GM21423 (cell line): Measurements from ENCODE around the gene PLEKHA8.

ENCODE experiments used
- ATAC-seq: cut with Tn5 transposase; IDR thresholded peaks from one replicate; pipeline ENCODE4 v1.9.1; 2021; ENCODE audit warnings: mild to moderate bottlenecking, moderate library complexity; ENCODE audit not compliant: unreplicated experiment

The PLEKHA8 gene, protein sequence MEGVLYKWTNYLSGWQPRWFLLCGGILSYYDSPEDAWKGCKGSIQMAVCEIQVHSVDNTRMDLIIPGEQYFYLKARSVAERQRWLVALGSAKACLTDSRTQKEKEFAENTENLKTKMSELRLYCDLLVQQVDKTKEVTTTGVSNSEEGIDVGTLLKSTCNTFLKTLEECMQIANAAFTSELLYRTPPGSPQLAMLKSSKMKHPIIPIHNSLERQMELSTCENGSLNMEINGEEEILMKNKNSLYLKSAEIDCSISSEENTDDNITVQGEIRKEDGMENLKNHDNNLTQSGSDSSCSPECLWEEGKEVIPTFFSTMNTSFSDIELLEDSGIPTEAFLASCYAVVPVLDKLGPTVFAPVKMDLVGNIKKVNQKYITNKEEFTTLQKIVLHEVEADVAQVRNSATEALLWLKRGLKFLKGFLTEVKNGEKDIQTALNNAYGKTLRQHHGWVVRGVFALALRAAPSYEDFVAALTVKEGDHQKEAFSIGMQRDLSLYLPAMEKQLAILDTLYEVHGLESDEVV

GRCh38 chr7:30028216-30028748, at the start of gene PLEKHA8:
TSS of gene PLEKHA8 (plus strand) at chr7:30028412. CDS start at chr7:30028763, 351 bp downstream.
- peak; percentile 42 for ATAC-seq

DNA sequence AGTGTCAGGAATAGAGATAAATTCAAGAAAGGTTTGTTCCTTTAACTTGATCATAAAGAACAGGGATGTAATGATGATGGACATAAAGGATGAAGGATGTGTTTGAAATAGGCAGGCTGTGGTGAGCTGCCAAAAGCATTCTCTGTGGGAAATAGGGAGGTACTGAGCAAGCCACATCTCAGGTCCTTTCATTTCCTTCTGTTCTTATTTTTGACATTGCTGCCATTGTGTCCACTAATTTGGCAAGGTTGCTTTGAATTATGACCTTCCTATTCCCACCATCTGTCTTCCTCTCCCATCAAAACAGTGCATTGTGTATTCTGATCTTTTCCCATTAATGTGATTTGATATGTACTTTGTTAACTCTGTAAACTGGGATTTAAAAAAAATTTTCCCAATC, 48.1 kb upstream of the PLEKHA8 start:
- no peak for ATAC-seq

- ATAC-seq, result no peak
Observed at GRCh38 chr7:29987083-29987482, 41.1 kb upstream of the PLEKHA8 start.

DNA sequence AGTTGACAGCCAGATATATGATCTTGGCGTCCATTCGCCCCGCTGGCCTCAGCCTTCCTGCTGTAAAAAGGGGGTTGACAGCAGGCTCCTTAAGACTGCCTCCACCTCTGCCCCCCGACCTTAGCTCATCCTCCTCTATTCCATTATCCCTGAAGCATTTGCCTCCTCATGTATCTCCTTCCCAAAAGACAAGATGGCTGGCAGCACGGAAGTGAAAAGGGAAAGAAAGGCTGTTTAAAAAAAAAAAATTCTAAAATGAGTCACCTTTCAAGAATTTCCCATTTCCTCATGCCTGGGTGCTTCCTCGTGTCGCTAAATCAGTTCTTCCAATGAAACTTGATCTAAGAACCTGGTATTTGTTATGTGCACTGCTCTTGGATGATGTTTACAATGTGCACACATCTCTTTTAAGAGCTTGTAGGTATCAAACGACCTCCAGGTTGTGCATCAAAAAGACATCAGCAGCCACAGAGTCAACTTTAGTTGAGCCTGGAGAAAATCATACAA, 40.3 kb upstream of the PLEKHA8 start:
- no peak for ATAC-seq

- peak; percentile 37 for ATAC-seq
Observed at GRCh38 chr7:29988424-29989256, 39.6 kb upstream of the PLEKHA8 start.

GRCh38 chr7:29989257-29989995, 38.8 kb upstream of the PLEKHA8 start, which contains the start of gene SCRN1:
TSS of gene SCRN1 (minus strand) at chr7:29989801. CDS start at chr7:29969067, 20,734 bp downstream.
- peak; percentile 26 for ATAC-seq

GRCh38 chr7:29990931-29991330, 37.3 kb upstream of the PLEKHA8 start:
- no peak for ATAC-seq

DNA sequence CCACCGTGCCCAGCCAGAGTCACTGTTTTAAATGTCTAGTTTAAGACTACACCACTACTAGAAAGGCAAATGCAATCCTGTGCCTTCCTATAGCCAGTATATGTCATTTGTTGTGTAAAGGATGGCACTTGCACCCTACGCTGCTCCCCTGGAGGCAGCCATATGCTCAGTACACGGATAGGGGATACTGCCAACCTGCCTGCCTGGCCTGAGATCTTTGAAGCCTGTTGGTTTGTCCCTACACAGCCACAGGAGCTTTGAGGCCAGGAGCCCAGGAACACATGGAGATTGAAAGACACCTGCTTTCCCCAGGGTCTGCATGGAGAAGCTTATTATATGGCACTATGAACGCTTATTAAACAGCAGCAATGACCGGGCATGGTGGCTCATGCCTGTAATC, 36.3 kb upstream of the PLEKHA8 start:
- no peak for ATAC-seq

DNA sequence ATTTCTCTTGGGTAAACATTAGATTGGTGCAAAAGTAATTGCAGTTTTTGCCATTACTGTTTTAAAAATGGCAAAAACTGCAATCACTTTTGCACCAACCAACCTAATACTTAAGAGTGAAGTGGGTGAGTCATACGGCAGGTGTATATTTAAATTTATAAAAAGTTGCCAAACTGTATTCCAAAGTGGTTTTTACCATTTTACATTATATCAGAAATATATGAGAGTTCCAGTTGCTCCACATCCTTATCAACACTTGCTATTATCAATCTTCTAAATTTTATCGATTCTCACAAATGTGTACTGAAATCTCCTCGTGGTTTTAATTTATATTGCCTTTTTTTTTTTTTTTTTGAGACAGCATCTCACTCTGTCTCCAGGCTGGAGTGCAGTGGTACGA, 35.1 kb upstream of the PLEKHA8 start:
- no peak for ATAC-seq

DNA sequence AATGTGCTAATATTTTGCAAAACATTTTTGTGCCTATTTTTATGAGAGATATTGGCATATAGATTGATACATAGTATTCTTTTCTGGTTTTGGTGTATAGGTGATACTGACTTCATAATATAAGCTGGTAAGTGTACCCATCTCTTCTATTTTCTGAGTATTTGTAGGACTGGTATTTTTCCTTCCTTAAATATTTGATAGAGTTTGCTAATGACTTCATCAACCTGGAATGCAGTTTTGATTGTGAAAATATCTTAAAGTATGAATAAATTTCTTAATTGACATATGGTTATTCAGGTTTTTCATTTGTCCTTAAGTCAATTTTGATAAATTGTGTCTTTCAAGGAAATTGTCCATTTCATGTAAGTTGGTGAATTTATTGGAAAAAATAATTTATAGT, 32.6 kb upstream of the PLEKHA8 start:
- no peak for ATAC-seq

GRCh38 chr7:29996321-29996720, 31.9 kb upstream of the PLEKHA8 start:
- no peak for ATAC-seq

GRCh38 chr7:29998489-29998888, 29.7 kb upstream of the PLEKHA8 start:
- no peak for ATAC-seq

DNA sequence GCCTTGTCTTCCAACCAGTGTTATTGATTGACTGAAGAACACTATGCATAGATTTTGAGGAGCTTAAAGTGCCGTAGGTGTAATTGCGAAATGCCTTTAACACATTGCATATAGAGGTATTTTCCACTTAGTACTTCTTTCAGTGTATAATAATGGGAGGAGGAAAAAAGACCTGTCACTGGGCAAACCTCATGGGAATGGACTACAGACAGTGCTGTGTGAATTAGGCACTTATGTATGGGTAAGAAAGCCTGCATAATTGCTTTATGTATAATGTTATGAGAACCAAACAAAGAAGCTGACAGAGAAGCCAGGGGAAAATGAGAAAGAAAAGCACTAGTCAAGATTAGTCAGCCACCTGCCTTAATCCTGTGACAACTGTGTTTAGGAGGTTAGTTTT, 26.2 kb upstream of the PLEKHA8 start:
- ATAC-seq, result no peak

GRCh38 chr7:30003098-30003497, 25.1 kb upstream of the PLEKHA8 start:
- no peak for ATAC-seq

- no peak for ATAC-seq
Observed at GRCh38 chr7:30005464-30005863, 22.7 kb upstream of the PLEKHA8 start.

- ATAC-seq, result no peak
Observed at GRCh38 chr7:30010021-30010420, 18.2 kb upstream of the PLEKHA8 start.

DNA sequence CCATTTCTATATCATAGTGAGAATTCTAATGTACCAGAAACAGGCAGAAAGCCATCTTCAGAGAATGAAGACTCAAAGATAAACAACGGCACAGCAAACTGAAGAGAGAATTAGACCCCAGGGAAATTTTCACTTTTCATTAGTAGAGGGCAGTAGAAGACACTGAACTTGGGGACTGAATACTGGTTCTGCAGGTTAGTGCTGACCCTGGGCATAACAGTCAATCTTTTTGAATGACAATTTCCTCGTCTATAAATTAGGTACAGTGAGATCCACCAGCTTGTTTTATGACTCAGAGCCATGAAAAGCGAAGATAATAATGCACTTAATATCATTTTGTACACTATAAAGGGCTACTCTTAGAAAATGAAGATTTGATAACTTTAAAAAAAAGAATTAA, 15.5 kb upstream of the PLEKHA8 start:
- no peak for ATAC-seq

- no peak for ATAC-seq
Observed at GRCh38 chr7:30018451-30018850, 9.8 kb upstream of the PLEKHA8 start.

DNA sequence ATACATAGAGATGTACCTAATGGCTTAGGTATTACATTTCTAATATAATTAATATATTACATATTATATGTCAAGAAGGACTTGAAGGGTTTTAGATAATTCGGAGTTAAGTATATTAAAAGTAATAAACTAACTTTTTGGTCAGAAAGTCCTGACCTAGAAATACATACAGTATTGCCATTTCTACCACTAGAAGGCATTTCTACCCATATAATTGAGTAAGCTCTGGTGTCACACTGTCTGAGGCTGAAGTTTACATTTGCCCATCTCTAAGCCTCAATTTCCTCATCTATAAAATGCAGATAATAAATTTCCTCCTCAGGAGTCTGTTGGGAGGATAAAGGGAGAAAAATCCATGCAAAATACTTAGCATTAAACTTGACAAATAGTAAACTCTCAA, 8.8 kb upstream of the PLEKHA8 start:
- no peak for ATAC-seq

DNA sequence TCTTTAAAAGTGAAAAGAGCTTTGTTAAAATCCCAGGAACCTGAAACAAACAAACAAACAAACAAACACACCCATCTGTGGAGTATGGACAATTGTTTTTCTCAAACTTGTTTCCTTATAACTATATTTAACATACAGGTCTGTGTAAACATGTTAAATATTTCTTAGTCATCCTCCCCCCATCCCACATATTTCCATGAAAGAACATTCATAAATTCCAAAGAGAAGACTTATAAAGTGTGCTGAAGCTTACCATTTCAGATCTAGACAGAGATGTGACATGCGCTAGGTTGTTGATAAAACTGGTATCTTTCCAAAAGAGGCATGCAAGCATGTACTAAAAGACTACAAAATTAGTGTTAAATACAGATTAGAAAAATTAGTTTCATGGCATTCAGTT, 8.3 kb upstream of the PLEKHA8 start:
- no peak for ATAC-seq

DNA sequence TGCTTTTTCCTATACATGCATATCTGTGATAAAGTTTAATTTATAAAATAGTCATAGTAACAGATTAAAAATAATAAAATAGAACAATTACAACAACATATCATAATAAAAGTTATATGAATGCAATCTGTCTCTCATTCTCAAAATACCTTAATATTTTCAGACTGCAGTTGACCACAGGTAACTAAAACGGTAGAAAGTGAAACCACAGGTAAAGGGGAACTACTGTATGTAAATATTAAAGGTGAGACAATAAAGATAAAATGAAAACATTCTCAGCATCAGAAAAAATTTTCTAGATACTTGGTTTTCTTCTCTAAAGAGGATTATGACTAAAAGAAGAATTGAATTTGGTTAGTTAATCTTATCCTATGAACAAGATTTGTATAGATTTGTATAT, 7.7 kb upstream of the PLEKHA8 start:
- ATAC-seq, result no peak
